ENCODE measurements around the gene HSCB.
"Not testable (repeated sequence)": the region's sequence is repeated elsewhere in the genome, so short reads cannot be mapped to it uniquely, and the experiment has no call there.

The HSCB gene

DNA sequence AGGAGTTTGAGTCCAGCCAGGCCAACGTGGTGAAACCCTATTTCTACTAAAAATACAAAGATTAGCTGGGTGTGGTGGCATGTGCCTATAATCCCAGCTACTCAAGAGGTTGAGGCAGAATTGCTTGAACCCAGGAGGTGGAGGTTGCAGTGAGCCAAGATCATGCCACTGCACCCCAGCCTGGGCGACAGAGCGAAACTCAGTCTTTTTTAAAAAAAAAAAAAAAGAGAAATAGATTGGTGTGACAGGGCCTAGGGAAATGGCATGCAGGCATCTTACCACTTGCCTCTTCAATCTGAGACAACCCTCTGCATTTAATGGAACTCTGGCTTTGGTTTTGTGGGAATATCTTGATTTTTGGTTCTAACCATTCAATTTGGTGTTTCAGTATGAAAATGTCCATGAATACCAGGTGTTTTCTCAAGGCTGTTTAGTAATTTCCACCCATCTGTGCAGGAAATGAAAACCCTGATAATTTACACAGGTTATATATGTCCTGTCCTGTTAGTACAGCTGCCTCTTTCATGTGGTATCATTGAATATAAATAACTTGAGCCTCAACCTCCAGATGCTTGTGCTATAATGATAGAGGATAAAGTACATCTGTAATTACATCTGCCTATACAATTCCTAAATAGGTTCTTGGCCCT lies 50.1 kb downstream of the HSCB start:
- no peak for DNase-seq (ENCODE audit: low spot score)

DNA sequence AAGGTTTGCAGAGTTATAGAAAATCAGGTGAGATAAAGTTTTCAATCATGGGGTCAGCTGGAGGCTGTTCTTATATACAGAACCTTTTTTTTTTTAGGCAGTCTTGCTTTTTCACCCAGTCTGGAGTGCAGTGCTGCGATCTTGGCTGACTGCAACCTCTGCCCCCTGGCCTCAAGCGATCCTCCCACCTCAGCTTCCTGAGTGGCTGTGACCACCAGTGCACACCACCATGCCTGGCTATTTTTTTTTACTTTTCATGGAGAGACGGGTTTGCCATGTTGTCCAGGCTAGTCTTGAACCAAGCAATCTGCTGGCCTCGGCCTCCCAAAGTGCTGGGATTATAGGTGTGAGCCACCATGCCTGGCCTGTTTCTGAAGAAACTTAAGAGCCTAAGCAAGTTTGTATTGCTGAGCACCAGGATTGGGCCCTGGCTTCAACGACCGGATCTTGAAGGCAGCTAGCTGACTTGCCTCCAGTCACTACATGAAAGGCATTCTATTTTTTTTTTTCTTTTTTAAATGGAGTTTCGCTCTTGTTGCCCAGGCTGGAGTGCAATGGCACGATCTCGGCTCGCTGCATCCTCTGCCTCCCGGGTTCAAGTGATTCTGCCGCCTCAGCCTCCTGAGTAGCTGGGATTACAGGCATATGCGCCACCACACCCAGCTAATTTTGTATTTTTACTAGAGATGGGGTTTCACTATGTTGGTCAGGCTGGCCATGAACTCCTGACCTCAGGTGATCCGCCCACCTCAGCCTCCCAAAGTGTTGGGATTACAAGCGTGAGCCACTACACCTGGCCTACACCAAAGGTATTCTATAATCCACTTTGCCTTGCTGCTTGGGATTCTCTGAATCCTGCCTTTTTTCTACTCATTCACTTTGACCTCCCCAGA lies 50.9 kb downstream of the HSCB start:
- no peak for DNase-seq (ENCODE audit: low spot score)

- no peak for DNase-seq (ENCODE audit: low spot score)
Measured at GRCh38 chr22:28793976-28794584, 52.2 kb downstream of the HSCB start.

DNA sequence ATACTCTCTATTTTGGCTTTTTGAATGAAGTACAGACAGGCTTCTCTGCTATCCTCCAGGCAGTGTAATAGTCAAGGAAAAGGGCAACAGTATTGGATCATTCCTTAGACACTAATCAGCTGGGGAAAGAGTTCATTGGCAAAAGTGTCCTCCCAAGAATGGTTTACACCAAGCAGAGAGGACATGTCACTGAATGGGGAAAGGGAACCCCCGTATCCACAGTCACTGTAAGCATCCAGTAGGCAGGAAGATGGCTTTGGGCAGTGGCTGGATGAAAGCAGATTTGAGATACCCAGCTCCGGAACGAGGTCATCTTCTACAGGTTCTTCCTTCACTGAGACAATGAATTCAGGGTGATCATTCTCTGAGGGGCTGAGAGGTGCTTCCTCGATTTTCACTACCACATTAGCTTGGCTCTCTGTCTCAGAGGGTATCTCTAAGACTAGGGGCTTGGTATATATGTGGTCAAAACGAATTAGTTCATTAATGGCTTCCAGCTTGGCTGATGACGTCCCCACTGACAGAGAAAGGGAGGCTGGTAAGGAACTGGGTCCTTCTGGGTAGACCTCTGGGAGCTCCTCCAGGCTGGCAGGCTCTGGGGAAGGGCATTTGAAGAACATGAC lies 53.3 kb downstream of the HSCB start:
- DNase-seq (ENCODE audit: low spot score), result no peak

GRCh38 chr22:28795932-28796856 lies 54.4 kb downstream of the HSCB start:
- no peak for DNase-seq (ENCODE audit: low spot score)

DNA sequence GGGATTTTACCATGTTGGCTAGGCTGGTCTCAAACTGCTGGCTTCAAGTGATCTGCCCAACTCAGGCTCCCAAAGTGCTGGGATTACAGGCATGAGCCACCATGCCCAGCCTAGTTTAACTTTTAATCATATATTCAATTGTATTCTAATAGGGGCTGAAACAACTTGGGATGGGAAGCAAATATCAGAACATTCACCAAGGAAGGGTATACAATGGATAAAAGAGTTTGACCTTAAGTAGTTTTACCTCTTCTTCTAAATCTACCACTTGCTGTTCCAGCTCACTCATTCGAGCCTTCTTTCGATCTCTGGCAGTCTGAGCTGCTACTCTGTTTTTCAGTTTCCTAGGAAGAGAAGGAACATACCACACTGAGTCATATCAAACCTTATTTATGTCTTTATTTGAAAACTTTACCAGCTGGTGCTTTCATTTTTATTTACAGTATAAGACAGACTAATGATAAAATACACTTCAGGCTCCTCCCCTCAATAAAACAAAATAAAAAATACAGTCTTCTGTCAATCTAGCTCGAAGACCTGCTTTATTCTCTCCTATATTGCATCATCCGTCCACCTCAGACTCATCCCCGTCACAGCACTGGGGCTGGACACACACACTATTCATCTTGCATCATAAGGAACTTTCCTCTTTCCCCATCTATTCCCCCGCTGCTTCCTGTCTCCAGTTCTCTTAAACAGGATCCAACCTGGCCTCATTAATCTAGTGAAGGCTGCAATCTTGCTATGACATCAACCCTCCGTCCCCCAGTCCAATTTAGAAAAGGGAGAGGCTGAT lies 57.2 kb downstream of the HSCB start:
- no peak for DNase-seq (ENCODE audit: low spot score)

GRCh38 chr22:28799606-28800307 lies 57.9 kb downstream of the HSCB start:
- DNase-seq (ENCODE audit: low spot score), result peak; percentile 48

- DNase-seq (ENCODE audit: low spot score), result peak; percentile 93
Measured at GRCh38 chr22:28800308-28801041, 58.6 kb downstream of the HSCB start, which contains the start of gene XBP1. Gene XBP1, minus strand, starts transcription at chr22:28800569.

GRCh38 chr22:28801845-28802594 lies 60.2 kb downstream of the HSCB start:
- peak; percentile 17 for DNase-seq (ENCODE audit: low spot score)

- no peak for DNase-seq (ENCODE audit: low spot score)
Measured at GRCh38 chr22:28802595-28803123, 60.8 kb downstream of the HSCB start.

GRCh38 chr22:28805426-28805825 lies 63.6 kb downstream of the HSCB start:
- DNase-seq (ENCODE audit: low spot score), result not testable (repeated sequence)
